MCF 10A (cell line): Measurements from ENCODE around the gene AHSA1. TPM values are rescaled to one million over a fixed set of nuclear protein-coding genes. Genes with fewer than 3 reads are reported as not detected.

Source experiments
- BruUV-seq: library from RNA; stranded (reverse); fragments of 400-500 nt; replicated peaks from 2 replicates; lab custom pipeline; 2021; lab: Mats Ljungman, UMichigan
- CTCF ChIA-PET: fragments of 300-600 bp; sonication (Branson Sonifier 250); formaldehyde crosslinking; extraction: SDS; loops from one replicate; lab custom pipeline; 2021; ENCODE audit warnings: antibody characterized with exemption, inconsistent platforms; lab: Yijun Ruan, JAX
- POLR2A ChIA-PET: fragments of 300-600, 350-650 bp; sonication (Branson Sonifier 250); formaldehyde crosslinking; extraction: SDS; loops from one replicate; lab custom pipeline; 2020; ENCODE audit warnings: antibody characterized with exemption, inconsistent platforms; lab: Yijun Ruan, JAX
- DNase-seq: peaks from one replicate; pipeline ENCODE4 v3.0.0-alpha.2; 2018; ENCODE audit not compliant: unreplicated experiment
- H3K27ac Mint-ChIP-seq: one replicate; pipeline ENCODE4 v1.8.0; 2022; ENCODE audit warnings: mild to moderate bottlenecking, low read depth, mixed read lengths; ENCODE audit not compliant: unreplicated experiment
- H3K27me3 Mint-ChIP-seq: one replicate; pipeline ENCODE4 v1.8.0; 2022; ENCODE audit warnings: mixed read lengths; ENCODE audit not compliant: insufficient read depth, unreplicated experiment
- H3K36me3 Mint-ChIP-seq: one replicate; pipeline ENCODE4 v1.8.0; 2022; ENCODE audit warnings: mild to moderate bottlenecking, moderate library complexity, mixed read lengths; ENCODE audit not compliant: insufficient read depth, unreplicated experiment
- H3K4me1 Mint-ChIP-seq: one replicate; pipeline ENCODE4 v1.8.0; 2022; ENCODE audit warnings: mixed read lengths; ENCODE audit not compliant: insufficient read depth, unreplicated experiment
- H3K4me3 Mint-ChIP-seq: one replicate; pipeline ENCODE4 v1.8.0; 2022; ENCODE audit warnings: mild to moderate bottlenecking, moderate library complexity, mixed read lengths; ENCODE audit not compliant: unreplicated experiment
- H3K9me3 Mint-ChIP-seq: one replicate; pipeline ENCODE4 v1.8.0; 2022; ENCODE audit warnings: mixed read lengths; ENCODE audit not compliant: unreplicated experiment
- CTCF ChIP-seq: fragments of 200-600 bp; IDR thresholded peaks from one replicate; pipeline ENCODE4 v1.8.0; 2022; ENCODE audit warnings: antibody characterized with exemption, mild to moderate bottlenecking; ENCODE audit not compliant: unreplicated experiment
- intact Hi-C: fragments of 100-400 bp; cut with micrococcal nuclease; formaldehyde crosslinking; loops from 2 replicates; pipeline ENCODE4 v1.14.1; 2022
- total RNA-seq: library from RNA; stranded (reverse); gene quantifications from 2 replicates; pipeline ENCODE4 v1.2.3, GENCODE V29; 2022

Gene AHSA1
- total RNA-seq, 1 experiment from 2014 or later = 78.5 TPM

GRCh38 chr14:77490347-77490986 lies 32.6 kb downstream of the AHSA1 start:
- Mint-ChIP-seq H3K36me3 (no peaks in the 10 kb centered on the region), H3K27ac (no peak overlapping the region)

GRCh38 chr14:77491056-77491455 lies 33.2 kb downstream of the AHSA1 start:
- H3K4me1 Mint-ChIP-seq = no peaks in the 10 kb centered on the region
- no peak for TF ChIP-seq CTCF
- DNase-seq = no peak
- no peak overlapping the region for H3K4me3 Mint-ChIP-seq
- H3K27ac Mint-ChIP-seq = no peak overlapping the region
- intact Hi-C loops = no loop called here
- ChIA-PET CTCF (interaction anchor here (1.3 kb wide), 1 partner anchor 62 kb away, joined by 3 read pairs; no protein-coding TSS in a partner anchor), POLR2A (no interaction called here)
- H3K9me3 Mint-ChIP-seq = no peaks in the 10 kb centered on the region
- no peaks in the 10 kb centered on the region for H3K27me3 Mint-ChIP-seq
- H3K36me3 Mint-ChIP-seq = no peaks in the 10 kb centered on the region
- BruUV-seq = no TSS peak

More at GRCh38 chr14:77490347-77490986, 32.6 kb downstream of the AHSA1 start:
- BruUV-seq = no TSS peak
- no peak for DNase-seq
- intact Hi-C loops = no loop called here
- TF ChIP-seq CTCF = no peak
- CTCF ChIA-PET = no interaction called here
- Mint-ChIP-seq H3K27me3 (no peaks in the 10 kb centered on the region), H3K9me3 (no peaks in the 10 kb centered on the region), H3K4me1 (no peaks in the 10 kb centered on the region), H3K4me3 (no peak overlapping the region)
- POLR2A ChIA-PET = no interaction called here

DNA sequence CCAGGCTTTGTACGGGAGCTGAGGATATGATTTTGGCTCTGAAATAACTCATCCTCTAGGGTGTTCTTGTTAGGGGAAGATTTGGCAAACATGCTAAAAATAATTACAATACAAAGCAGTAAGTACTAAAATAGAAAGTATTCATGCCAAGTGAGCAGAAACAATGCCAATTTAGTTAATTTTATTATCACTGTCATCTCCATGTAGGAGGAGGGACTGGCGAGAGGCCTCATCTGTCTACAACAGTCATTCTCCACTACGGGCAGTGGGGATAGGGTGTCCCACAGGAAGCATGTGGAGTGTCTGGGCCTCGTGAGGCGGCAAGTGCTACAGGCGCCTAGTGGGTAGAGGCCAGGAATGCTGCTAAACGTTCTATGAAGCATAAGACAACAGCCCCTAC lies 37.4 kb downstream of the AHSA1 start:
- Mint-ChIP-seq H3K4me3 (no peak overlapping the region), H3K9me3 (no peaks in the 10 kb centered on the region), H3K36me3 (no peaks in the 10 kb centered on the region), H3K27me3 (no peaks in the 10 kb centered on the region), H3K4me1 (no peaks in the 10 kb centered on the region), H3K27ac (no peak overlapping the region)
- TF ChIP-seq CTCF = no peak
- BruUV-seq = no TSS peak
- DNase-seq = no peak
- CTCF ChIA-PET = no interaction called here
- intact Hi-C loops = no loop called here
- POLR2A ChIA-PET = no interaction called here

- H3K27ac Mint-ChIP-seq = no peak within 1 kb of the TSS
- ChIA-PET POLR2A (interaction anchor here (0.8 kb wide), 1 partner anchor 8 kb away, joined by 3 read pairs; no protein-coding TSS in a partner anchor), CTCF (interaction anchor here (0.5 to 0.9 kb wide), 2 partner anchors 39 to 53 kb away, joined by 3 read pairs; no protein-coding TSS in a partner anchor)
- H3K36me3 Mint-ChIP-seq = no peaks in the 10 kb centered on the region
- H3K27me3 Mint-ChIP-seq = no peaks in the 10 kb centered on the region
- intact Hi-C loops = no loop called here
- H3K4me3 Mint-ChIP-seq = no peak within 1 kb of the TSS
- BruUV-seq = no TSS peak
- no peaks in the 10 kb centered on the region for H3K4me1 Mint-ChIP-seq
- no peaks in the 10 kb centered on the region for H3K9me3 Mint-ChIP-seq
- TF ChIP-seq CTCF = no peak
- no peak for DNase-seq
Measured at GRCh38 chr14:77498120-77498979, 40.5 kb downstream of the AHSA1 start, which contains the start of gene ISM2. Gene ISM2, minus strand, starts transcription at chr14:77498816. Its CDS starts 23 bp downstream, at chr14:77498793.
